ENCODE data around the gene ECSIT. TPM values are rescaled to one million over a fixed set of nuclear protein-coding genes. Genes with fewer than 3 reads are reported as not detected.

Gene ECSIT
- total RNA-seq, 1 donor from 2014 or later = 32.8 TPM

DNA sequence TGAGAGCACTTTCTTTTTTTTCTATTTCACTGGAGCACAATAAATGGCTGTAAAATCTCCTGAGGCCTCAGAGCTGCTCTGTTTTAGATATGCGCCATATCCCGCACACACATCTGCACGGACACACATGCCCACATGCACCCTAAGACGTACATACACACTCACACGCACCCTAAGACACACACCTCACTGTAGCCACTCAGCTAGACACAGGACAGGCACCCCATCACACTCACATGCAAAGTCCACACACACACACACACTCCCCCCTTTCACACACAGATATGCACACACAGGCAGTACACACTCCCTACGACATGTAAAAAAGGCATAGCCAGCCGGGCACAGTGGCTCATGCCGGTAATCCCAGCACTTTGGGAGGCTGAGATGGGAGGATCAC lies 21.3 kb upstream of the ECSIT start:
- no peak for ATAC-seq

DNA sequence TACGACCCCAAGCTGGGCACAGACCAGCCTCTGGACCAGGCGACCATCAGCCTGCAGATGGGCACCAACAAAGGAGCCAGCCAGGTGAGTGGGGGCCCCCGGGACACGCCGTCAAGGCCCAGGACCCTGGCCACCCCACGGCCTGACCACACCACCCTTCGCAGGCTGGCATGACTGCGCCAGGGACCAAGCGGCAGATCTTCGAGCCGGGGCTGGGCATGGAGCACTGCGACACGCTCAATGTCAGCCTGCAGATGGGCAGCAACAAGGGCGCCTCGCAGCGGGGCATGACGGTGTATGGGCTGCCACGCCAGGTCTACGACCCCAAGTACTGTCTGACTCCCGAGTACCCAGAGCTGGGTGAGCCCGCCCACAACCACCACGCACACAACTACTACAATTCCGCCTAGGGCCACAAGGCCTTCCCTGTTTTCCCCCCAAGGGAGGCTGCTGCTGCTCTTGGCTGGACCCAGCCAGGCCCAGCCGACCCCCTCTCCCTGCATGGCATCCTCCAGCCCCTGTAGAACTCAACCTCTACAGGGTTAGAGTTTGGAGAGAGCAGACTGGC lies 20.5 kb upstream of the ECSIT start:
- no peak for ATAC-seq

DNA sequence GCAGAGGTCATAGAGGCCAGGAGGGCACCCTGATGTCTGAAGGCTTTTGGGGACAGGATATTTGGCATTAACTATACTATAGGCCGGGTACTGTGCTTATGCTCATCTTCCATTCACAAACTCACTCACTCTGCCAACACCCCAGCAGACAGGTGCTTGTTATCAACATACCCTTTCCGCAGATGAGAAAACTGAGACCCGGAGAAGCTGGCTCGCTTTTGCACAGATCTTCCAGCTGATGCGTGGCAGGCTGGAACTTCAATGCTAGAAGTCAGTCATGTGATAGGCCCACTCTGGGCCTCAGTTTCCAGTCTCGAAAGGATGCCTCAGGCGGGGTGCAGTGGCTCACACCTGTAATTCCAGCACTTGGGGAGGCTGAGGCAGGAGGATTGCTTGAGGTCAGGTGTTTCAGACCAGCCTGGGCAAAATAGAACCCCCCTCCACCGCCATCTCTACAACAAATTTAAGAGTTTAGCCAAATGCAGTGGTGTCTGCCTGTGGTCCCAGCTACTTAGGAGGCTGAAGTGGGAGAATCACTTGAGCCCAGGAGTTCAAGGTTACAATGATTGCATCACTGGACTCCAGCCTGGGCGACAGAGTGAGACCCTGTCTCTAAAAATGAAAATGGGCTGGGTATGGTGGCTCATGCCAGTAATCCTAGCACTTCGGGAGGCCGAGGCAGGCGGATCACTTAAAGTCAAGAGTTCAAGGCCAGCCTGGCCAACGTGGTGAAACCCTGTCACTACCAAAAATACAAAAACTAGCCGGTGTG lies 19.2 kb upstream of the ECSIT start:
- no peak for ATAC-seq

DNA sequence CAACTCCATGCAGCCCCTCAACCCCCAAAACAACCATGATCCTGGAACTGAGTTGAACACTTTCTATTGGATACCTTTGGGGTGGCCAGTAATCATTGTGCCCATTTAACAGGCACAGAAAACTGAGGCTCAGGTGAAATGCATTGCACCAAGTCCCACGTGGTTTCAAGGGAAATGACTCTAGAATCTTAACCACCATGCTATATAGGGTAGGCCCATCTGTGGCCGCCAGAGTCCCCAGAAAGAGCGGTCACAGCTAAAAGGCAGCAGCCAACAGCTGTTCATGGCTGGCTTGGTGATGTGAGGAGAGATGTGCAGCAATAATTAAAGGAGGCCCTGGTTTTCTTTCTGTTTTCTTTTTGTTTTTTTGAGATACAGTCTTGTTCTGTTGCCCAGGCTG lies 12.3 kb upstream of the ECSIT start:
- no peak for ATAC-seq

DNA sequence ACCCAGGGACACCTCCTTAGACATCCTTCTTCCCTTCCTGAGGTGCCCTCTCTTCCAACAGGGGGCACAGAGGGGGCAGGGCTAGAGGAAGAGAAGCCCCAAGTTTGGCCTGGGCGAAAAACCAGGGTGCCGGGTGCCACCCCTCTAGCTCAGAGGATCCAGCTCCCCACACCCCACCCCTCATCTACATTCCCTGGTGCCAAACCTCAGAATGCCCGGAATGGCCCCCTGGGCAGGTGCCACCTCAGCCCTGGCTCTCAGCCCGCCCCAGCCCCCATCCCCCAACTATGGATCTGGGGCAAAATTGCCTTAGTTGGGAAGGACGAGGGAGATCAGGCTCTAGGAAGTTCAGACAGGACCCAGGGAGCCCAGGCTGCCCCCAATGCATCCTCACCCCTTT lies 11.7 kb upstream of the ECSIT start:
- no peak for ATAC-seq

DNA sequence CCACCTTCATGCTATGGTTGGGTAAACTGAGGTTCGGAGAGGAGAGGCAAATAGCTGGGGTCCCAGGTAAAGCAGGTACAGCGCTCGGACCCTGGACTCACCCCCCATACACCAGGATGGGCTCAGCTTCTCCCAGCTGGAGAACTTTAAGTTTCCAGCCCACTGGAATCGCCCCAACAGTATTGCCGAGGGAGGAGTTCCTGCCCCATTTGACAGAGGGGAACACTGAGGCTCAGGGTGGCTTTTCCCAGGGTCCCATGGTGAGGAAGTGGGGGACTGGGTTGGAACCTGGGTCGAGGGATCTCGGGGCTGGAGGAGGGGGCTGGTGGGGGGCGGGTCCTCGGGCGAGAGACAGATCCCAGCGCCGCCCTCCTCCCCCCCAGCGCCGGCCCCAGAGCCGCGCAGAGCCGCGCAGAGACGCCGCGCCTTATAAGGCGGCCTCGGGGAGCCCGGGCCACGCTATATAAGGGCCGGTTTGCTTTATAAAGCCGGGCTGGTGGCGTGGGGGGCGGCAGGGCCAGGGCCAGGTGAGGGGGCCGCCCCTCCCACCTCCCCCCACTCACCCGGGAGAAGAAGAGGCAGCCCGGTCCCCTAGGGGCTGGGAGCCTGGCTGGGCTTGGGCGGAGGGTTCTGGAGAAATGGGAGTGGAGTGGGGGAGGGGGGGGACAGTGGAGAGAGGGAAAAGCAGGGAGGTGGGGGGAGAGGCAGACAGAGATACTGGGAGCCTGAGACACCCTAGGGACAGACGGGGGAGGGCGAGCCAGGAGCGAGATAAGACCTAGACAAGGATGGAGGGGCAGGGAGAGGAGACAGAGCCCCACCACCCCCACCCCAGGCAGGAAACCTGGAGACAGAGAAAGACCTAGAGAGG lies 10.8 kb upstream of the ECSIT start:
- no peak for ATAC-seq

DNA sequence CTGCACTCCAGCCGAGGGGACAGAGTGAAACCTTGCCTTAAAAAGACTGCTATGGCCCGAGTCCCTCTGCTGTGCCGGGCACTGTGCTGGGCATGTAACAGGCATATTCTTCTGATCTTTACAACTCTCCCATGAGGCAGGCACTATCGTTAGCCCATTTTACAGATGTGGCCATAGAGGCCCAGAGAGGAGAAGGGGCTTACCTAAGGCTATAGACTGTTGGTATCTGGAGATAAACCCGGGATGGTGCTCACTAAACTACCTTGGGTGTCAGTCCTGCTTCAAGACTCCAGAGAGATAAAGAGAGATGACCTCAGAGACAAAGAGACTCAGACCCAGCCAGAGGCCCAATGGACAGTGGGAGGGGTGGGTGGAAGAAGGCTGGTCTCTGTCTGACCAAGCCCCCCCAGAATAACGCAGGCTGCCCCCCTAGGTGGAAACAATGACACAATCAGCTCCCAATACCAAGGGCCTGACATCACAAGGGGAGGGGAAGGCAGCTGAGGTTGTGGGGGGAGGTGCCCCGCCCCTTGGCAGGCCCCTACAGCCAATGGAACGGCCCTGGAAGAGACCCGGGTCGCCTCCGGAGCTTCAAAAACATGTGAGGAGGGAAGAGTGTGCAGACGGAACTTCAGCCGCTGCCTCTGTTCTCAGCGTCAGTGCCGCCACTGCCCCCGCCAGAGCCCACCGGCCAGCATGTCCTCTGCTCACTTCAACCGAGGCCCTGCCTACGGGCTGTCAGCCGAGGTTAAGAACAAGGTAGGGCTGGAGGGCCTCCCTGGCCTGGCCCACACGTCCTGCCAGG lies 9.5 kb upstream of the ECSIT start, which contains the start of gene CNN1:
CNN1 (plus strand) TSS at position 620 of the 805 bp plus-strand sequence; CDS start at position 697, 77 bp downstream.
- ATAC-seq = no peak

DNA sequence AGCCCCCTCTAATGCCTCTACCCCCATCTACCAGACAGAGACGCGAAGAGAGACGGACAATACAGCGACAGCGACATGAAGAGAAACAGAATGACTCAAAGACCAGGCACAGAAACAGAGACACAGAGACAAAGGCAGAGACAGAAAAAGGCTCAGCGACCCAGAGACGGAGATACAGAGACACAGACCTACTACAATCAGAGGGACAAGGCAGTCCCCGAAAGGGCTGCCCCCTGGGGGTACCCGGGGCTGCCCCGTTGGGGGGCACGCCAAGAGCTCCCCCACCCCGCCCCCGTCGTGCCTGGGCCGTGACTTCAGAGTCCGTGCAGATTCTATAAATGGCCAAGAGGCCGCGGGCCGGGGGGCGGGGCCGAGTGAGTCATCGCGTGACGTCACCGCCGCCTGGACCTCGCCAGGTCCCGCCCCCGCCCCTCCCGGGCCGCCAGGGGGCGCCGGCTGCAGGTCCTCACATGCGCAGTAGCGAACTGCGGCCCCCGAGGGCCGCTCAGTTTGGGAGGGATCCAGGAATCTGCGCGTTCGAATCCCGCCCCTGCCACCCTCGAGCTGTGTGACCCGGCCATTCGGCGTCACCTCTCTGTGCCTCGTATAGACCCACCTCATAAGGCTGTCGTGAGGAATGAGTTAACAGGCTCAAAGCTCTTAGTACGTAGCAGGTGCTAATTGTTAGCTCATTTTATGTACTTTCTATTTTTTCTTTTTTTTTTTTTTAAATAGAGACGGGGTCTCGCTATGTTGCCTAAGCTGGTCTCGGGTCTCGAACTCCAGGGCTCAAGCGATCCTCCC lies 7.1 kb upstream of the ECSIT start:
- peak; percentile 78 for ATAC-seq

DNA sequence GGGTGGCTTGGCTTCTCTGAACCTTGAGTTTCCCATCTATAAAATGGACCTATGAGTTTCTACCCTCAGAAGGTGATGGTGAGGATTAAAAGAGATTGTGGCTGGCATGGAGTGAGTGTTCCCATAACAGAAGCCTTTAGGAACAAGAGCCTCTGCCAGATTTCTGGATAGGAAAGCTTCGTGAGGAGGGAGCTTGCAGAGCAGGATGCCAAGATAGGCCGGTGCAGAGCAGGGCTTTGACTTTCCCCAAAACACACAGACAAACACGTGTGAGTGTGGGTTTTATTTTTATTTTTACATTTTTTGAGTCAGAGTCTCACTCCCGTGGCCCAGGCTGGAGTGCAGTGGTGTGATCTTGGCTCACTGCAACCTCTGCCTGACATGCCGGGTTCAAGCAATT lies 6.0 kb upstream of the ECSIT start:
- no peak for ATAC-seq

DNA sequence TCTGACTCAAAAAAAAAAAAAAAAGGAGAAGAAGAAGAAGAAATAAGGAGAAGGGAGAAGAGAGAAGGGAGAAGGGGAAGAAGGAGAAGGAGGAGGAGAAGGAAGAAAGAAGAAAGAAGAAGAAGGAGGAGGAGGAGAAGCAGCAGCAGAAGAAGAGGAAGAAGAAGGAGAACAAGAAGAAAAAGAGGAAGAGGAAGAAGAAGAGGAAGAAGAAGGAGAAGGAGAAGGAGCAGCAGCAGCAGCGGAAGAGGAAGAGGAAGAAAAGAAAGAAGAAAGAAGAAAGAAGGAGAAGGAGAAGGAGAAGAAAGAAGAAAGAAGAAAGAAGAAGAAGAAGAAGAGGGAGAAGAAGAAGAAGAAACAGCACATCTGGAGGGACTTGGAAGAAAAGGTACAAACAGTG lies 5.6 kb upstream of the ECSIT start:
- ATAC-seq = no peak

DNA sequence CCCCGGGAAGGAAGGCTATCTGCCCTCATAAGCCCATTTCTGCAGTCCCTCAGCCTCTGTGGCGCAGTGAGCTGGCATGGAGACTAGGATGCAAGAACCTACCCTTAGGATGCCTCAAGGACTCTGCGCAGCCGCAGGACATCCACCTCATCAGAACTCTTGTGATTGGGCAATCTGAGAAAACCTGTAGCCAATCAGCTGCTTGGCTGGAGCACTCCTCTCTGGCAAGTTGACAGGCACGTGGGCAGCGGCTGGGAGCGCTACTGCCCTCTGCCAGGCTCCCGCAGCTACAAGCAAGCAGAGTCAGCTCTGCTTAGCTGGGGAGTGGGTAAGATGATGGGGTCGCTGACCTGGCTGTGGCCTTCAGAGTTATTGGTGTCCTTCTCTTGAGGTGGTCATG lies 1.5 kb upstream of the ECSIT start:
- peak; percentile 40 for ATAC-seq

DNA sequence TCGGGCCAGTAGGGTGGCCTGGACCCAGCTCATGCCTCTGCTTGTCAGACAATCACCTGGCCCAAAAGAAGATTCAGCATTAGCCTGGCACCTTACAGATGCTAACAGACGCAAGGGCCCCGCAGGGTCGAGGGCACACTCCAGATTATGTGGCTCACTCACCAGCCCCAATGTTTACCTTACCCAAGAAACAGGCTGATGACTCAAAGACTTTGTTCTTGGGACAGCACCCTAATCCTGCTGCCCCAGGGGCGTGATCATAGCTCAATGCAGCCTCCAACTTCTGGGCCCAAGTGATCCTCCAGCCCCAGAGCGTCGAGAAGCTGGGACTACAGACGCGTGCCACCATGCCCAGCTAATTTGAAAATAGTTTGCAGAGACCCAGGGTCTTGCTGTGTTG lies 9.8 kb downstream of the ECSIT start:
- ATAC-seq = peak; percentile 85

DNA sequence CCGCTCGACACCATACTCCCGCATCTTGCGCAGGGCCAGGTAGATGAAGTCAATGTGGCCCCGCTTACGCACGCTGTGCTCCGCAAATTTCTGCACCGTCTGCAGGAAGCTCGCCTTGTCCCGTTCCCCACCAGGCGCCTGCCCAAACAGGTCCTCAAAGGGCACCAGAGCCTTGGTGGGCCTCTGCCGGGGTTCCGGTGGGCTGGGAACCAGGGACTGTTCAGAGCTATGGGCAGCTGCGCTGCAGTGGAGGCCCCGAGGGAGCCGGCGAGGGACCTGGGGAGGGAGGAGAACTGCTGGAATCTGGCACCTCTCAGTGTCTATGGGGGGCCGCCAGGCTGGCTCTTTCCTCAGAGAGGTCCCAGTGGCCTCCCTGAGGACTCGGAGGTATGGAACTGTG lies 15.0 kb downstream of the ECSIT start:
- ATAC-seq = peak; percentile 21

DNA sequence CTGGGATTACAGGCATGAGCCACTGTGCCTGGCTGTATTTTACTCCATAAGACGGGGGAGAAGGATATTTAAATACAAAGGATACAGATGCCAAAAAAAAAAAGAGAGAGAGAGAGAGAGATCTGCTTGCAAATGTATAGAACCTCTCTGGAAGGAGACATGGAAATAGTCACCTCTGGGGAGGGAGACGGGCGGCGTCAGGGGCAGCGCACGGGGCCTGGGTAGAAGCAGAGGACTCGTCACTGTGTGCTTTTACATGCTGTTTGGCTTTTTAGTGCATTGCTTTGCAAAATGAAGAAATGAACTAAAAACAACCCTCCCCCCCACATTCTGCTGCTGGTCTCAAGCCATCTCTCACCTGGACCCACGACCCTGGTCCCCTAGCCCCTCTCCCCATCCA lies 18.5 kb downstream of the ECSIT start:
- no peak for ATAC-seq

DNA sequence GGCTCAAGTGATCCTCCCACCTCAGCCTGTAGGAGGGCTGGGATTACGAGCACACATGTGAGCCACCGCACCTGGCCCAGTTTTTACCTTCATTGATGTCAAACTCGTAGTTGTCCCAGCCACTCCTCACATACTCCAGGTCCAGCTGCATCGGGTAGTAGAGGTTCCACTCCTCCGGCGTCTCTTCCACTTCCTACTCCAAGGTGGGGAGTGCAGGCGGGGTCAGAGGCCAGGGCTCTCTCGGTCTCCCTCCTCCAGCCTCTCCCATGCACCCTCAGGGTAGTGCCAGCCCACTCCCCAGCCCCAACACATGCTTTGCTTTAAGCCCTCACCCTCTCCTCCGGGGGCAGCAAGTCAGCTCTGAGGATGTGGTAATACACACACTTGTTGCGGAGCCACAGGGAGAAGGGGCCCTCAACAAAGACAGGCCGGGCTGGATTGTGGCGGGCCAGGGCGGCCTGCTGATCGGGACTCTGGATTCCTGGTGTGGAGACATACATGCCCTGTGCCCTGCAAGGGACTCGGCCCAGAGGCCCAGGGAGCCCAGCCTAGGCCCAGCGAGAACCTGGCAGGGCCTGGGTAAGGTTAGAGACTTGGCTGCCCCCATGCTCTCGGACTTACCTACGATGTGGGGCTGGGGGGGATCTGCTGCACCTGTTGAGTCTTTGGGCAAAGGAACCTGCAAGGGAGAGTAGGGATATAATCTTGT lies 21.4 kb downstream of the ECSIT start:
- no peak for ATAC-seq

DNA sequence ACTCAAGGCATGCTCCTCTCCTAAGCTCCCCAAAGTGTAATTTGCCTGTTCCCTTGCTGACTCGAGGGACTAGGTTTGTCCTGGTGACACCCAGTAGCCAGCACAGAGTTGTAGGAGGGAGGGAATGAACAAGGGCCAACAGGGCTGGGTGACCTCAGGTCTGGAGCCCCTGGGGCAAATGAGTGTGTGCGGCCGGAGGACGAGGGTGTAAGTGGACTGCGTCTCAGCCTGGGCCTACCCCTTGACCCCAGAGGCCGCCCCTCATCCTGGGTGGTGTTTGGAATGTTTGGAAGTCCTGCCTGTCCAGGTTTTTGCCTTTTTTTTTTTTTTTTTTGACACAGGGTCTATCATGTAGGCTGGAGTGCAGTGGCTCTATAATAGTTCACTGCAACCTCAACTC lies 22.0 kb downstream of the ECSIT start:
- no peak for ATAC-seq

DNA sequence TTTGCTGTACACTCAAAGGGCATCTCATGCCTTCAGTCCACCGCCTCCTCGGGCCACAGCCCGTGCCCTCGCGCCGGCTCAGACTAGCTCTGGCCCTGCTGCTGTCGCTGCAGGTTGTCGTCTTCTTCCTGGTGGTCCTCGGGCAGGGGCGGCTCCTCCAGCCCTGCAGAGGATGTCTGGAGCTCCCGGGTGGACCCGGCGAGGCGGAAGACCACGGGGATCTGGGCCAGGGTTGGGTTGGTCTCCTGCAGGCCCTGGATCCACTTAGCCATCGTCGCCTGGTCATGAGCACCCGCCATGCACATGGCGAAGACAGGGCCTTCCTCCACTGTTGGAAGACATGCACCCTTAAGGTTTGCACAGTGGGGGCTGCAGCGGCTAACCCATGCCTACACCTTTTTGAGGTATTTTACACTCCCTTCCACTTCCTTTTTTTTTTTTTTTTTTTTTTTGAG lies 22.8 kb downstream of the ECSIT start:
- peak; percentile 30 for ATAC-seq

DNA sequence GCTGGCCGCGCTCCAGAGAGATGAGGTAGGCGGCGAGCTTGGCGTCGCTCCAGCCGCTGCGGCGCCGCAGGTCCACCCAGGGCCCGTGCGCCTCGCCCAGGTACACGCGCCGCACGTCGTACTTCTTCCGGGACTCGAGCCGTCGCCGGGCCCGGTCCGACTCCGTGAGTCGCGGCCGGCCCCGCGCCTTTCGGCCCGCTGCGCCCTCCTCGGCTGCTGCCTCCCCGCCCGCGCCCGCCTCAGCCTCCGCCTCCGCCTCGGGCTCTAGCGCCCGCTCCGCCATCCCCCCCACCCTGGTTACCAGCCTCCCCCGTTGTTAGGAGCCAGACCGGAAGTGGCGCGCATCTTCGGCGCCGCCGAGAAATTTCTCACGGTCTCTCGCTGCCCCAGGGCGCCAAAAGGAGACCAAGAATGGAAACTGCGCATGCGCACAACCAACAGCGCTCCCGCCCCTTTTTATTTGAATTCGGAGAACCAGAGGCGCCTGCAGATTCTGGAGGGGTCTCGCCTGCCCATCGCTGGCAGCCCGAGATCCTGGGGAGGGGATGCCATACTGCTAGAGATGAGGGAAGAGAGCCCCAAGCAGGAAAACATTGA lies 23.3 kb downstream of the ECSIT start, which contains the start of gene ZNF653:
ZNF653 (minus strand) TSS at position 336 of the 597 bp plus-strand sequence; CDS start at position 283, 53 bp downstream.
- peak; percentile 83 for ATAC-seq

DNA sequence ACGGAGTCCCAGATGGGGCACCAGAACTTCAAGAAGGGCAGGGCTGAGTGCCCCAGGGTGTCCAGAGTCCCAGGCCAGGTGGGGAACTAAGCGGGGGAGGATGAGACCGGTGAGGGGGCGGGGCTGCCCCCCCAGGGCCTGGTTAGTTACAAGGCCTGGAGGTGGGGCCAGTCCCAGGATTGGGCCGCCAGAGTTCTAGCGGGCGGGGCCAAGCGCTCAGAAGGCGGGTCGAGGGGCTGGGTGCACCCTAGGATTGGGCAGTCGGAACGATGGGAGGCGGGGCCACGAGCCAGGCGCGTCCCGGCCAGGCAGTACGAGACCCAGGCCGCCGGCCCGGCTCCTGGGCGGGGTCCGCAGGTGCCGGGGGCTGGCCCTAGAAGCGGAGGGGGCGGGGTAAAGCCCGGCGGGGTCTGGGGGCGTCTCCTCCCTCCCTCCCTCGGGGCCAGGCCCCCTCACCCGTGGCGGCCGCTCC lies 23.9 kb downstream of the ECSIT start:
- peak; percentile 94 for ATAC-seq

DNA sequence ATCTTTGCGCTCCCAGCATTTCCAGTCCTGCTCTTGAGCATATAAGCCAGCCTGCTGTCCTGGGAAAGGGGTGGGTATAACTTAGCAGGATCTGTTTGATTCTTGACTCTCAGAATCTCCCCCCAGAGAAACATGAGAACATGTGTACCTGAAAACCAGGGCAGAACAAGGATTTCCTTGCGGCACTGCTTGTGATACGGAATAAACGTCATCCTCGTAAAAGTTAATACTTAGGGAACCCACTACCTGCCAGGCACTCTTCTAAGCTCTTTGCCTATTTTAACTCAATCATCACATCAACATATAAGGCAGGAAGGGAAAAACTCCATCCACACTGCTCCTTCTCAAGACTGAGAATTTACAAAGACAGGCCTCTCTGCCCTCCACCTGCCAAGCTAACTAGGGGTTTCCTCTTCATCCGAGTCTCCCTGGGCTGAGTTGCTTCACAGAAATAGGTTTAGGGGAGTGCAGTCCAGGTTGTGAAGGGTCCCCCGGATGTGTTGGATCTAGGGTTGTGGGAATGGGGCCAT lies 24.4 kb downstream of the ECSIT start:
- ATAC-seq = no peak

Data from esophagus mucosa (tissue), 1 donor.